GM18520 (cell line): ENCODE measurements around the gene GNL1.
"Not testable (repeated sequence)": the region's sequence is repeated elsewhere in the genome, so short reads cannot be mapped to it uniquely, and the experiment has no call there.

Experiments used
- ATAC-seq: cut with Tn5 transposase; IDR thresholded peaks from one replicate; pipeline ENCODE4 v1.9.1; 2021; ENCODE audit not compliant: unreplicated experiment

Gene GNL1

GRCh38 chr6:30556066-30556905, at the start of gene GNL1:
Gene GNL1 (minus strand): TSS chr6:30556489. CDS start chr6:30556203, 286 bp downstream.
- peak; percentile 56 for ATAC-seq

GRCh38 chr6:30603961-30604360, 47.7 kb upstream of the GNL1 start:
- no peak for ATAC-seq

- no peak for ATAC-seq
Observed at GRCh38 chr6:30601815-30602641, 45.7 kb upstream of the GNL1 start.

GRCh38 chr6:30601436-30601814, 45.1 kb upstream of the GNL1 start:
- no peak for ATAC-seq

GRCh38 chr6:30600451-30600961, 44.2 kb upstream of the GNL1 start:
- ATAC-seq = no peak

- ATAC-seq = no peak
Observed at GRCh38 chr6:30599625-30600324, 43.5 kb upstream of the GNL1 start.

GRCh38 chr6:30598912-30599624, 42.8 kb upstream of the GNL1 start:
- no peak for ATAC-seq

- ATAC-seq = not testable (repeated sequence)
Observed at GRCh38 chr6:30597315-30598144, 41.2 kb upstream of the GNL1 start.

GRCh38 chr6:30592287-30592686, 36.0 kb upstream of the GNL1 start:
- no peak for ATAC-seq

- no peak for ATAC-seq
Observed at GRCh38 chr6:30591008-30591407, 34.7 kb upstream of the GNL1 start.

- no peak for ATAC-seq
Observed at GRCh38 chr6:30590509-30590908, 34.2 kb upstream of the GNL1 start.

GRCh38 chr6:30589754-30590358, 33.6 kb upstream of the GNL1 start:
- no peak for ATAC-seq

GRCh38 chr6:30583921-30584320, 27.6 kb upstream of the GNL1 start:
- ATAC-seq = no peak

GRCh38 chr6:30578051-30578450, 21.8 kb upstream of the GNL1 start:
- no peak for ATAC-seq

- ATAC-seq = no peak
Observed at GRCh38 chr6:30573113-30573512, 16.8 kb upstream of the GNL1 start.

GRCh38 chr6:30572148-30572547, 15.9 kb upstream of the GNL1 start:
- no peak for ATAC-seq

GRCh38 chr6:30571762-30572082, 15.4 kb upstream of the GNL1 start:
- no peak for ATAC-seq

- ATAC-seq = peak; percentile 80
Observed at GRCh38 chr6:30571075-30571761, 14.9 kb upstream of the GNL1 start, which contains the start of gene ABCF1. Gene ABCF1 (plus strand): TSS chr6:30571442. CDS start chr6:30571488, 46 bp downstream.

GRCh38 chr6:30570740-30571074, 14.4 kb upstream of the GNL1 start:
- ATAC-seq = peak; percentile 5
